Stimulated activated effector memory CD8-positive, alpha-beta T cell treated with anti-CD3 and anti-CD28 coated beads, Interleukin-12 subunit alpha, Interleukin-12 subunit beta, amount 100 ng/mL, for 72 hours (primary cell): ENCODE measurements around the gene UGT1A6.

Source experiments
- ATAC-seq: fragments of 150-1000 bp; cut with Tn5 transposase; 2 replicates; pipeline ENCODE4 v1.10.0; 2021
- DNase-seq, 2 donors: peaks; one replicate each; pipeline ENCODE4 v3.0.0; 2021 to 2022; ENCODE audit warnings: low spot score in 2 of 2
- H3K27ac Mint-ChIP-seq: one replicate; pipeline ENCODE4 v1.8.0; 2022; ENCODE audit warnings: mild to moderate bottlenecking, mixed read lengths
- H3K36me3 Mint-ChIP-seq: one replicate; pipeline ENCODE4 v1.8.0; 2022; ENCODE audit warnings: mild to moderate bottlenecking, mixed read lengths
- H3K4me1 Mint-ChIP-seq: one replicate; pipeline ENCODE4 v1.8.0; 2022; ENCODE audit warnings: mixed read lengths
- H3K4me3 Mint-ChIP-seq: one replicate; pipeline ENCODE4 v1.8.0; 2022; ENCODE audit warnings: mild to moderate bottlenecking, mixed read lengths
- H3K9me3 Mint-ChIP-seq: one replicate; pipeline ENCODE4 v1.8.0; 2022; ENCODE audit warnings: mixed read lengths

Gene UGT1A6

DNA sequence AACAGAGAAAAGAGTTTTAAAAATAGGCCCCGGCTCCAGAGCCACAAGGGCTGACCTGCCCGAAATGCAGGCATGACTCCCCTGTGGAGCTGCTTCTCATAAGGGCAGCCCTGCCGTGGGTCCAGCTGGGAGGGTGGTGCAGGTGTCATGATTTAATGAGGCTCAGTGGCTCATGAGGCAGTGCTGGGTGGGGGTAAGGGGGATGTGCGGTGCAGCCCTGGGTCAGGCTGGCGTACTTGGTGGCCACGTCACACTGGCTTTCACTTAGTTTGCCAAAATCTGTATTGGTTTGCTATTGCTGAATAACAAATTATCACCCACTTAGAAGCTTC is 128.1 kb downstream of the UGT1A6 start:
- no peak for ATAC-seq
- H3K9me3 Mint-ChIP-seq: no peaks in the 10 kb centered on the region
- H3K4me1 Mint-ChIP-seq: peaks cover 4% of the 10 kb centered on the region

DNA sequence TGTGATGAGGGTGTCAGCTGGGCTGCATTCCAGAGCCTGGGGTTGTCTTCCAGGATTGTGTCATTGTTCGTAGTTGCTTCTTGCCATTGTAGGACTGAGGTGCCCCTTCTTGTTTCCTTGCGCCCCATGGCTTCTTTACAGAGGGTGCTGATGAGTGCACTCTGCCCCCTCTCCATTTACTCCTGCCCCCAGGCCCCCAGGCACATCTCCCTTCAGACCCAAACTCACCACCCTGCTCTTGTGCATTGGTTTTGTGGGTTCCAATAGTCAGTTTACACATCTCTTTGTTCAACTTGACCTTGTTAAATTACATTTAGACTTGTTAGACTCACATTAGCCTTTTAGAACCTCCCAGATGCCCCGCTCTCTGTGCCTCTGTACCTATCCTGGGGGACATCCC is 128.5 kb downstream of the UGT1A6 start:
- DNase-seq (no peak), ATAC-seq (no peak)
- Mint-ChIP-seq H3K36me3 (no peaks in the 10 kb centered on the region), H3K4me3 (no peak overlapping the region), H3K27ac (no peak overlapping the region), H3K9me3 (no peaks in the 10 kb centered on the region), H3K4me1 (peaks cover 4% of the 10 kb centered on the region)

More for the DNA sequence above, 128.1 kb downstream of the UGT1A6 start:
- no peaks in the 10 kb centered on the region for H3K36me3 Mint-ChIP-seq
- DNase-seq: no peak
- no peak overlapping the region for H3K27ac Mint-ChIP-seq
- no peak overlapping the region for H3K4me3 Mint-ChIP-seq

DNA sequence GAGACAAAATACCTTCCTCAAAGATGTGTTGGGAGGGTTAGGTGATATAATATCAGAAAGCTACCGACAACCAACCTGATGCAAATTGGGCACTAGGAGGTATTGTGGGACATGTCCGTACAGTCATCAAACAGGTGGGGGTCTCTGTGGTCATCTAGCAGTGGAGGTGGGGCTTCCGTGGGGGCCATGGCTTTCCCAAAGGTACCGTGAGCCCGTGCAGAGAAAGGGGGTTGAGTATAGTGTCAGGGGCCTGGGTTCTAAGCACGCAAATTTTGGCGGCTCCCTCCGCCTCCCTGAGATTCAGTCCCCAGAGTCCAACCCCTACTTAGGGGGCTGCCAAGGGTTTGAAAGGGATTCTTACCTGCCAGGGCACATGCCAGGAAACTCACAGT is 129.0 kb downstream of the UGT1A6 start:
- ATAC-seq (no peak), DNase-seq (no peak)
- Mint-ChIP-seq H3K4me3 (no peak overlapping the region), H3K36me3 (no peaks in the 10 kb centered on the region), H3K4me1 (peaks cover 4% of the 10 kb centered on the region), H3K9me3 (no peaks in the 10 kb centered on the region), H3K27ac (no peak overlapping the region)

DNA sequence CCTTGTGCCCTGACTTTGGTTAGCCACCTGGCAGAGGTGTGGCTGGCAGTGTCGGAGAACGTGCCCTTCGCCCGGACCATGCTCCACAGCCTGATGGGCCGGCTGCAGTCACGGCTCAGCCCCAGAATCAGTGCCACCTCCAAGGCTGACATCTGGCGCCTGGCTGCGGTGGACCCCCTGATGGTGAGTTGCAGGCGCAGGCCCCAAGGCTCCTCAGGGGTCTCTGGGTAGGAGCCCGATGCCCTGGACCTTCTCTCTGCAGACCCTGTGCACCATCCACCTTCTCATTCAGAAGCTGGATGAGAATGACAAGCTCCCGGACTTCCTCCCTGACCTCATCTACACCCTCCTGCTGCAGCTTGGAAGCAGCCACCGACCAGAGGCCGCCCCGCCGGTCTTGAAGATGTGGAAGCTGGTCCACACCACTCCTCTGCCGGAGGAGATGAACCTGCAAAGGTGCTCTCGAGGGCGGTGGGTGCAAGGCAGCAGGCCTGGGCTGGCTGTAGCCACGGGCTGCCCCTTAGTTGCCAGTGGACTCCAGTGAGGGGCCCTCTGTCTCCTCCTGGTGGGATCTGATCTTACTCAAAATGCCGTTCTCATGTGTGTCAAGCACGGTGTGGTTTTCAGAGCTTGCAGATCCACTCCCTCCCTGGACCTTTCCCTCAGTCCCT is 129.5 kb downstream of the UGT1A6 start:
- H3K4me1 Mint-ChIP-seq: peaks cover 4% of the 10 kb centered on the region
- no peaks in the 10 kb centered on the region for H3K9me3 Mint-ChIP-seq
- no peak for ATAC-seq
- H3K27ac Mint-ChIP-seq: no peak overlapping the region
- H3K36me3 Mint-ChIP-seq: no peaks in the 10 kb centered on the region
- DNase-seq: no peak
- no peak overlapping the region for H3K4me3 Mint-ChIP-seq
